ENCODE results near the gene CFHR2. TPM values are rescaled to one million over a fixed set of nuclear protein-coding genes. Genes with fewer than 3 reads are reported as not detected.
"Not testable (repeated sequence)": the region's sequence is repeated elsewhere in the genome, so short reads cannot be mapped to it uniquely, and the experiment has no call there.

CFHR2 gene
- total RNA-seq, 1 experiment from 2014 or later = not detected

DNA sequence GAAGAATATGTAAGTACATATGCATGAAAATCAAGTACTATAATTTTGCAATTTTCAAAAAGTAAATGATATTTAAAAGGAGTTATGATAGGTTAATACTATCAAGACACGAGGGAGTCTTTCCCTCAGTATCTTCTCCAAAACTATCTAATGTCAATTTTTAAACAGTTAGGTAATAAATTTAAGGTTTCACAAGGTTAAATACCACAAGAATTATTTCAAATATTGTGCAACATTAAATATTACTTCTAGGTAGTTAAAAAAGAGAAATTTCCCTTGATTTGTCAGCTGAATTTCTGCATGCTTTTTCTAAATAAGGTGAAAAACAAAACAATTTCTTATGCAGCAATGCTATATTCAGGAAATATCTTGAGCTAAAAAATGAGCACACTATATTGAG, 37.3 kb downstream of the CFHR2 start:
- no peak overlapping the region for H3K4me3 ChIP-seq
- DNase-seq = no peak
- H3K9me3 ChIP-seq = no peaks in the 10 kb centered on the region
- no peaks in the 10 kb centered on the region for H3K27me3 ChIP-seq
- H3K36me3 ChIP-seq = no peaks in the 10 kb centered on the region

DNA sequence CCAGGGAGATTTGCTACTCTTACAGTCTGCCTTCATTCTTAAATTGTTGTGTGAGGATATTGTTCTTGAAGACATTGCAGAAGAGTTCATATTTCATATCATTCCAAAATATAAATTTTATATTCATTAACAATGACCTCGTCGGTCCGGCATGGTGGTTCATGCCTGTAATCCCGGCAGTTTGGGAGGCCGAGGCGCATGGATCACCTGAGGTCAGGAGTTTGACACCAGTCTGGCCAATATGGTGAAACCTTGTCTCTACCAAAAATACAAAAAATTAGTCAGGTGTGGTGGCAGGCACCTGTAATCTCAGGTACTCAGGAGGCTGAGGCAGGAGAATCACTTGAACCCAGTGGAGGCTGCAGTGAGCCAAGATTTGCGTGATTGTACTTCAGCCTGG, 38.7 kb downstream of the CFHR2 start:
- not testable (repeated sequence) for H3K9me3 ChIP-seq, H3K27me3 ChIP-seq, H3K36me3 ChIP-seq, H3K4me3 ChIP-seq, DNase-seq

DNA sequence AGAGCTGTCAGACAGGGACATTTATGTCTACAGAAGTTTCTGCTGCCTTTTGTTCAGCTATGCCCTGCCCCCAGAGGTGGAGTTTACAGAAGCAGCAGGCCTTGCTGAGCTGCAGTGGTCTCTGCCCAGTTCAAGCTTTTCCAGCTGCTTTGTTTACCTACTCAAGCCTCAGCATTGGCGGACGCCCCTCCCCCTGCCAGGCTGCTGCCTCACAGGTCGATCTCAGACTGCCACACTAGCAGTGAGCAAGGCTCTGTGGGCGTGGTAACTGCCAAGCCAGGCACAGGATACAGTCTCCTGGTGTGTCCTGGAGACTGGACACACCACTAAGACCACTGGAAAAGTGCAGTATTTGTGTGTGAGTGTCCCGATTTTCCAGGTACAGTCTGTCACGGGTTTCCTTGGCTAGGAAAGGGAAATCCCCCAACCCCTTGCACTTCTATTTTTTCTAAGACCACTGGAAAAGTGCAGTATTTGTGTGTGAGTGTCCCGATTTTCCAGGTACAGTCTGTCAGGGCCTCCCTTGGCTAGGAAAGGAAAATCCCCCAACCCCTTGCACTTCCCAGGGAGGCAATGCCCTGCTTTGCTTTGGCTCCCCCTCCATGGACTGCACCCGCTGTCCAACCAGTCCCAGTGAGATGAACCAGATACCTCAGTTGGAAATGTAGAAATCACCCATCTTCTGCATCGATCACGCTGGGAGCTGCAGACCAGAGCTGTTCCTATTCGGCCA, 48.5 kb downstream of the CFHR2 start:
- H3K36me3 ChIP-seq, DNase-seq, H3K27me3 ChIP-seq: not testable (repeated sequence)

DNA sequence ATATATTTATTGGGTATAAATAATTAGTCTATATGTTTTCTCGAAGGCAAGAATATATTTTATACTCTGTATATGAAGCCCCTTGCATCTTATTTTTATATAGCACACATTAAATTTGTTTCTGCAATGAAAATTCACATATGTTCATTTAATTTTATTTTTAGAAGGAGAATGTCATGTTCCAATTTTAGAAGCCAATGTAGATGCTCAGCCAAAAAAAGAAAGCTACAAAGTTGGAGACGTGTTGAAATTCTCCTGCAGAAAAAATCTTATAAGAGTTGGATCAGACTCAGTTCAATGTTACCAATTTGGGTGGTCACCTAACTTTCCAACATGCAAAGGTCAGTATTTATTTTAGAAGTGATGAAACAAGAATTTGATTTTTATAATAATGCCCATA, 50.4 kb downstream of the CFHR2 start:
- Histone ChIP-seq H3K9me3 (no peaks in the 10 kb centered on the region), H3K4me3 (no peak overlapping the region), H3K36me3 (no peaks in the 10 kb centered on the region), H3K27me3 (no peaks in the 10 kb centered on the region)
- no peak for DNase-seq

More for the DNA sequence above, 48.5 kb downstream of the CFHR2 start:
- H3K9me3 ChIP-seq, H3K4me3 ChIP-seq: not testable (repeated sequence)

DNA sequence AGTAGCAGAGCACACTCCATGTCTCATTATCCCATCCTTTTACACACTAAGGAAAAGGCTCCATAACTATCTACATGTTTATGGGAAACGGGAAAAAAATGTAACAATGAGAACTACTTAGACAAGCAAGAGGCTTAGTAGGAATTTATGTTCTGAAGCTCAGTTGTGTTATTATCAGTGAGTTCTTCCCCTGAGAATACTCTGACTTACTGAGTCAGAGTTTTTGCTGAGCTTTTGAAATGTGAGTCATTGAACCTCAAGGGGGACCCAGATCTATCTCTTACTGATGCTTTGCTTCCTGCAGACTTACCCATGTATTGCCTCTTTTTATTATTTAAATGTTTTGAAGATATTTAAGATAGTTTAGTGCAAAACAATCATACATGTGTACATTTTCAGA, 53.9 kb downstream of the CFHR2 start:
- Histone ChIP-seq H3K9me3 (no peaks in the 10 kb centered on the region), H3K36me3 (no peaks in the 10 kb centered on the region), H3K27me3 (no peaks in the 10 kb centered on the region), H3K4me3 (no peak overlapping the region)
- DNase-seq = no peak

DNA sequence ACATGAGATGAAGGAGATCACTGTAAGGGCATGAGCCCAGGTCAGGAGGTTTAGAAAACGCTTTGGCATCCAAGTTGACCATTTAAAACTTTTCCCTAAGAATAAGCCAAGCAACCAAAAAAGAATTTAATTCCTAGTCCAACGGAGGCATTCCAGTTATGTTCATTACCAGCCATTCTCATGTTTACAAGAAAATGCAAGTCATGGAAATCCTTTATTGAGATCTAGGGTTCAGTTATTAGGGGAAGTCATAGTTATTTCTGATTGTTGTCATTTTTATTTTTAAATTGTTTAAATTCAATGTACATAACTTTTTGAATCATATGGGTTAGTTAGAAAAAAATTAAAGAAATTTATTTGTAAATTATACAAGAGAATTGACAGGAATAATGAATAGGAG, 58.3 kb downstream of the CFHR2 start:
- DNase-seq = no peak
- no peak overlapping the region for H3K4me3 ChIP-seq
- no peaks in the 10 kb centered on the region for H3K27me3 ChIP-seq

DNA sequence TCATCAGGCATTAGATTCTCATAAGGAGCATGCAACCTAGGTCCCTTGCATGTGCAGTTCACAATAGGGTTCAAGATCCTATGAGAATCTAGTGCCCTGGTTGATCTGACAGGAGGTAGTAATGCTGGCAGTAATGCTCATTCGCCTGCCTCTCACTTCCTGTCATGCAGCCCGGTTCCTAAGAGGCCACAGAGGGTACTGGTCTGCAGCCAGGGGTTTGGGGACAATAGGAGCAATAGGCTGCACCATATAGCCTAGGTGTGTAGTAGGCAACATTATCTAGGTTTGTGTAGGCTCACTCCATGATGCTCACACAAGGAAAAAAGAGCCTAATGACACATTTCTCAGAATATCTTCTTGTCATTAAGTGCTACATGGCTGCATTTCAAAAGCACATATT, 59.6 kb downstream of the CFHR2 start:
- no peak overlapping the region for H3K4me3 ChIP-seq
- no peak for DNase-seq
- no peaks in the 10 kb centered on the region for H3K9me3 ChIP-seq
- no peaks in the 10 kb centered on the region for H3K27me3 ChIP-seq
- no peaks in the 10 kb centered on the region for H3K36me3 ChIP-seq

More for the DNA sequence above, 58.3 kb downstream of the CFHR2 start:
- Histone ChIP-seq H3K36me3 (no peaks in the 10 kb centered on the region), H3K9me3 (no peaks in the 10 kb centered on the region)

DNA sequence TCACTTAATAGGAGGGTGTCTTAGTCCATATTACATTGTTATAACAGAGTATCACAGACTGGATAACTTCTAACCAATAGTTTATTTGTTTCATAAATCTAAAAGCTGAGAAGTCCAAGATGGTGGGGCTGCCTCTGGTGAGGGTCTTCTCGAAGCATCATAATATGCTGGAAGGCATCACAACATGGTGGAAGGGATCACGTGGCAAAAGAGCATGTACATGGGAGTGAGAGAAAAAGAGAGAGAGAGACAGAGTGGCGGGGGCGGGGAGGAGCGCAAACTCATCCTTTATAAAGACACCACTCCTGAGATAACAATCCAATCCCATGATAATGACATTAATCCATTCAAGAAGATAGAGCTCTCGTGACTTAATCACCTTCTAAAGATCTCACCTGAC, 65.3 kb downstream of the CFHR2 start:
- no peaks in the 10 kb centered on the region for H3K36me3 ChIP-seq
- H3K9me3 ChIP-seq = no peaks in the 10 kb centered on the region
- DNase-seq = no peak
- no peaks in the 10 kb centered on the region; the same call in 1 of the 2 replicates for H3K27me3 ChIP-seq
- no peak overlapping the region for H3K4me3 ChIP-seq

Other genes with a start within 250 kb of the CFHR2 start
- gene CFHR3, start 168.9 kb upstream of the CFHR2 start, total RNA-seq (2014; rRNA removed; shearing (Covaris generic); ENCODE audit: low replicate concordance) = not detected in 2 replicates
- gene CFHR1, start 124.0 kb upstream of the CFHR2 start, total RNA-seq (2014; rRNA removed; shearing (Covaris generic); ENCODE audit: low replicate concordance) = not detected in 2 replicates
- not detected in 2 replicates for gene CFHR4, start 55.7 kb upstream of the CFHR2 start, total RNA-seq (2014; rRNA removed; shearing (Covaris generic); ENCODE audit: low replicate concordance)
- not detected in 2 replicates for gene CFHR5, start 33.8 kb downstream of the CFHR2 start, total RNA-seq (2014; rRNA removed; shearing (Covaris generic); ENCODE audit: low replicate concordance)
- gene F13B, start 123.5 kb downstream of the CFHR2 start, total RNA-seq (2014; rRNA removed; shearing (Covaris generic); ENCODE audit: low replicate concordance) = 1.3 TPM in 1 of 2 replicates, not detected in the other
- 18.7 and 36.6 TPM in 2 replicates for gene ASPM, start 202.9 kb downstream of the CFHR2 start, total RNA-seq (2014; rRNA removed; shearing (Covaris generic); ENCODE audit: low replicate concordance)

Measured in MG63 (cell line).